ENCODE data around the gene KRTAP9-2. TPM values are rescaled to one million over a fixed set of nuclear protein-coding genes. Genes with fewer than 3 reads are reported as not detected.
A peak's percentile ranks its signal among the peaks of the same experiment; 100 is the strongest.
"Not testable (repeated sequence)": the region's sequence is repeated elsewhere in the genome, so short reads cannot be mapped to it uniquely, and the experiment has no call there.

The KRTAP9-2 gene
- not detected for total RNA-seq

- H3K36me3 ChIP-seq; H3K27ac ChIP-seq; H3K4me1 ChIP-seq; H3K27me3 ChIP-seq; H3K9me3 ChIP-seq; intact Hi-C loops (cut with DNase I); DNase-seq (ENCODE audit: extremely low spot score in 2 of 2); H3K4me3 ChIP-seq: not testable (repeated sequence)
Measured at GRCh38 chr17:41226598-41227095, at the start of gene KRTAP9-2. TSS of gene KRTAP9-2 (plus strand) at chr17:41226648. CDS start at chr17:41226655, 7 bp downstream.

DNA sequence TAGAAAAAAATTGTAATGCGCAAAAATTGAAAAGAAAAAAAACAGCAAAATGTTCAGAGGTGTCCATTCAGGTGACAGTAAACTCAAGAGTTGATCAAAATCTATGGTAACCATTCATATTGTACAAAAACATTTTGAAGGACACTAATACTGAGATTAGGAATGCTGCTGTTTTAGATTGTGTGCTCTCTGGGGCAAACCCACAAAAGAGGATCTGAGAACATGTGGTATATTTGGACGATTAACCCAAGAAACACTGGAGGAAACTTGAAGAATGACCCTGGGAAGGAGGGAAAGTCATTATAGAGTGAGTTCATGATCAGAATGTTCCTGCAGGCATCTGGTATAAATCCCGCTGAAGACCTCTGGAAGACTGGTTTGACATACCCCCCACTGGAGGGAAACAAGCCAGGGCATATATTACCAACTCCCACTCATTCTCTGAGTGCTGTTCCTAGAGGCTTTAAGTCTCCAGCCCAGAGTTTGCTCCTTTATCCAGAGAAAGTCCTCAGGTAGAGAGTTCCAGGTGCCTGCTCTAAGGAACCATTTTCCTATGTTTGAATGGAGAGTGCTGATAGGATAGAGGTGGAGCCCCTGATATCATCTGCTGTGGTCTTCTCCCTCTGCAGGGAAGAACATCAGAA is 49.6 kb upstream of the KRTAP9-2 start:
- no peak for DNase-seq (ENCODE audit: extremely low spot score in 2 of 2)
- H3K4me1 ChIP-seq: peaks cover 4% of the 10 kb centered on the region
- H3K4me3 ChIP-seq: no peak overlapping the region
- H3K36me3 ChIP-seq: no peaks in the 10 kb centered on the region
- no peak overlapping the region for H3K27ac ChIP-seq
- H3K9me3 ChIP-seq: no peaks in the 10 kb centered on the region
- intact Hi-C loops (cut with DNase I): no loop called here
- H3K27me3 ChIP-seq: no peaks in the 10 kb centered on the region
- TF ChIP-seq POLR2AphosphoS5 (IDR thresholded peaks at IDR 0.05; ENCODE audit: insufficient read depth in 1 of 2, low read depth in 1 of 2) (no peak), POLR2A (IDR thresholded peaks at IDR 0.05) (no peak)
- TF ChIP-seq, protein P1, sequence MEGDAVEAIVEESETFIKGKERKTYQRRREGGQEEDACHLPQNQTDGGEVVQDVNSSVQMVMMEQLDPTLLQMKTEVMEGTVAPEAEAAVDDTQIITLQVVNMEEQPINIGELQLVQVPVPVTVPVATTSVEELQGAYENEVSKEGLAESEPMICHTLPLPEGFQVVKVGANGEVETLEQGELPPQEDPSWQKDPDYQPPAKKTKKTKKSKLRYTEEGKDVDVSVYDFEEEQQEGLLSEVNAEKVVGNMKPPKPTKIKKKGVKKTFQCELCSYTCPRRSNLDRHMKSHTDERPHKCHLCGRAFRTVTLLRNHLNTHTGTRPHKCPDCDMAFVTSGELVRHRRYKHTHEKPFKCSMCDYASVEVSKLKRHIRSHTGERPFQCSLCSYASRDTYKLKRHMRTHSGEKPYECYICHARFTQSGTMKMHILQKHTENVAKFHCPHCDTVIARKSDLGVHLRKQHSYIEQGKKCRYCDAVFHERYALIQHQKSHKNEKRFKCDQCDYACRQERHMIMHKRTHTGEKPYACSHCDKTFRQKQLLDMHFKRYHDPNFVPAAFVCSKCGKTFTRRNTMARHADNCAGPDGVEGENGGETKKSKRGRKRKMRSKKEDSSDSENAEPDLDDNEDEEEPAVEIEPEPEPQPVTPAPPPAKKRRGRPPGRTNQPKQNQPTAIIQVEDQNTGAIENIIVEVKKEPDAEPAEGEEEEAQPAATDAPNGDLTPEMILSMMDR (IDR thresholded peaks at IDR 0.05): no peak

DNA sequence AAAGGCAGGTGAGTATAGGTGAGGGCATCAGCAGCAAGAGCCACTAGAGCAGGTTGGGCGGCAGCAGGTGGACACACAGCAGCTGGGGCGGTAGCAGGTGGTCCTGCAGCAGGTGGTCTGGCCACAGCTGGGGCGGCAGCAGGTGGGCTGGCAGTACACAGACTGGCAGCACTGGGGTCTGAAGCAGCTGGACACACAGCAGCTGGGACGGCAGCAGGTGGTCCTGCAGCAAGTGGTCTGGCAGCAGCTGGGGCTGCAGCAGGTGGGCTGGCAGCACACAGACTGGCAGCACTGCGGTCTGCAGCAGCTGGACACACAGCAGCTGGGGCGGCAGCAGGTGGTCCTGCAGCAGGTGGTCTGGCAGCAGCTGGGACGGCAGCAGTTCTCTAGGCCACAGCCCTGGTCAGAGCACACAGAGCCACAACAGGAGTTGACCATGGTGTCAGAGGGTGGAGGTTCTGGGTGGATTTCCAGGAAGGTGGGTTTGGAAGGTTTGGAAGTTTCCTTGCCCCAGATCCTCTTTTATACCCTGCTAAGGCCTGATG is 48.6 kb upstream of the KRTAP9-2 start, which contains the start of gene KRTAP4-2:
KRTAP4-2 (minus strand) TSS at position 495 of the 545 bp plus-strand sequence; CDS start at position 438, 57 bp downstream.
- Histone ChIP-seq H3K4me1 (peaks cover 4% of the 10 kb centered on the region), H3K9me3 (no peaks in the 10 kb centered on the region), H3K27me3 (no peaks in the 10 kb centered on the region), H3K27ac (peak within 1 kb of the TSS; percentile 44), H3K4me3 (no peak within 1 kb of the TSS), H3K36me3 (no peaks in the 10 kb centered on the region)
- no peak for DNase-seq (ENCODE audit: extremely low spot score in 2 of 2)
- TF ChIP-seq POLR2A (IDR thresholded peaks at IDR 0.05) (no peak), POLR2AphosphoS5 (IDR thresholded peaks at IDR 0.05; ENCODE audit: insufficient read depth in 1 of 2, low read depth in 1 of 2) (no peak)
- TF ChIP-seq, protein P1 (IDR thresholded peaks at IDR 0.05): no peak
- intact Hi-C loops (cut with DNase I): no loop called here

DNA sequence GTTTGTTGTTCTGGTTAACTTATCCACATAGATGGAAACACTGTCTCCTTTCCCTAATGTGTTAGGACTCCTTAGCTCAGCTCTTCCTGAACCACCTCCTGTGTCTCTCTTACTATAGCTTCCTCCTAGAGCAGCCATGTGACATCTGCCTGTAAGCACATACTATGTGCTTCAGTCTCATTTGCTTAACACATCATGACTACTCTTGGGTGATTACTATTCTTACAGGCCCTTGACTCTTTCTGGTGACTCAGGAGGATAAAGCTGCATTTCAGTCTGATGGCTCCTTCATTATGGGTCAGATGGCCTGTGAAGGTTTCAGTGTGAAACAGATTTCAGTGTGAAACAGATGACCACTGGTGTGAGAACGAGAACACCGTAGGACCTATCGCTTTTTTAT is 48.1 kb upstream of the KRTAP9-2 start:
- intact Hi-C loops (cut with DNase I): no loop called here
- no peaks in the 10 kb centered on the region for H3K27me3 ChIP-seq
- H3K9me3 ChIP-seq: no peaks in the 10 kb centered on the region
- peak in 1 of 2 donors; percentile 34 for TF ChIP-seq POLR2AphosphoS5 (IDR thresholded peaks at IDR 0.05; ENCODE audit: insufficient read depth in 1 of 2, low read depth in 1 of 2)
- TF ChIP-seq, protein P1 (IDR thresholded peaks at IDR 0.05): no peak
- peaks cover 4% of the 10 kb centered on the region for H3K4me1 ChIP-seq
- DNase-seq (ENCODE audit: extremely low spot score in 2 of 2): no peak
- H3K4me3 ChIP-seq: no peak overlapping the region
- peak overlapping the region; percentile 44 for H3K27ac ChIP-seq
- no peaks in the 10 kb centered on the region for H3K36me3 ChIP-seq

GRCh38 chr17:41178843-41179616 is 47.4 kb upstream of the KRTAP9-2 start:
- H3K27ac ChIP-seq: peak overlapping the region; percentile 44
- no peak for DNase-seq (ENCODE audit: extremely low spot score in 2 of 2)
- TF ChIP-seq, protein P1 (IDR thresholded peaks at IDR 0.05): no peak
- TF ChIP-seq POLR2AphosphoS5 (IDR thresholded peaks at IDR 0.05; ENCODE audit: insufficient read depth in 1 of 2, low read depth in 1 of 2) (no peak), POLR2A (IDR thresholded peaks at IDR 0.05) (no peak)
- no peaks in the 10 kb centered on the region for H3K27me3 ChIP-seq
- H3K9me3 ChIP-seq: no peaks in the 10 kb centered on the region
- H3K36me3 ChIP-seq: no peaks in the 10 kb centered on the region
- H3K4me1 ChIP-seq: peaks cover 4% of the 10 kb centered on the region
- H3K4me3 ChIP-seq: no peak overlapping the region
- intact Hi-C loops (cut with DNase I): no loop called here

Data from vagina (tissue), 2 donors.